ENCODE measurements around the gene SDSL. TPM values are rescaled to one million over a fixed set of nuclear protein-coding genes. Genes with fewer than 3 reads are reported as not detected.
A peak's percentile ranks its signal among the peaks of the same experiment; 100 is the strongest.

The SDSL gene
- total and polyA plus RNA-seq, 10 of the 15 experiments (the other 5 are each of a cell fraction or from before 2014, with no cell fraction given) = 0.18 to 4.4 (median 1.0) TPM

DNA sequence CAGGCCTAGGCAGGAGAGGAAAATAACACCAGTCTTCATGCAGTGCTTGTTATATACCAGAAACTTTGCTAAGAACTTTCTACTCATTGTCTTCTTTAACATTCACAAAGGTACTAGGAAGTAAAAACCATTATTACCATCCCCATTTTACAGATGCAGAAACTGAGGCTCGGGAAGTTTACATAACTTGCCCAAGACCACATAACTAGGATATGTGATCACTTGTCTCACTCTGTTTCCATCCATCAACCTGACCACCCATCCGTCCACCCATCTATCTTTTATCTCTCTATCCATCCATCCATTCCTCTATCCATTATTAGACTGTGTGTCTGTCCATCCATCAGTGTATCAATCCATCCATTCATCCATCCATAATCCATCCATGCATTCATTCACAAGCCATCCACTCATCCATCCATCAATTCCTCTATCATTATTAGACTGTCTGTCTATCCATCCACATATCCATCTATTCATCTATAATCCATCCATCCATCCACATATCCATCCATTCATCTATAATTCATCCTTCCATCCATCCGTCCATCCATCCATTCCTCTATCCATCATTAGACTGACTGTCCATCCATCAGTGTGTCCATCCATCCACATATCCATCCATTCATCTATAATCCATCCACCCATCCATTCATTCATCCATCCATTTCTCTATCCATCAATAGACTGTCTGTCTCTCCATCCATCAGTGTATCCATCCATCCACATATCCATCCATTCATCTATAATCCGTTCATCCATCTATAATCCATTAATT is 16.5 kb downstream of the SDSL start:
- peak; percentile 13 for FAIRE-seq
- H3K36me3 ChIP-seq (ENCODE audit: control insufficient read depth in 2 of 2, insufficient read depth in 2 of 2, low read length in 1 of 2) = no peaks in the 10 kb centered on the region
- H3K4me1 ChIP-seq (ENCODE audit: control insufficient read depth, insufficient read depth, low read length) = no peaks in the 10 kb centered on the region
- SMC1A ChIA-PET (ENCODE audit: uncharacterized antibody, unreplicated experiment) = no interaction called here
- no peaks in the 10 kb centered on the region; the same call in 1 of the 2 replicates for H4K20me1 ChIP-seq (ENCODE audit: control insufficient read depth, insufficient read depth)
- TF ChIP-seq ZNF622 (IDR thresholded peaks at IDR 0.05) (no peak), SIX5 (IDR thresholded peaks at IDR 0.05; ENCODE audit: low read depth, low read length, severe bottlenecking) (no peak), BCL11A (IDR thresholded peaks at IDR 0.05; ENCODE audit: low read depth, low read length) (no peak), RAD21 (IDR thresholded peaks at IDR 0.05; ENCODE audit: insufficient read depth, low read depth, low read length) (no peak), SIN3A (IDR thresholded peaks at IDR 0.05; ENCODE audit: low read depth, low read length) (no peak), DPF2 (IDR thresholded peaks at IDR 0.05) (no peak), ZZZ3 (IDR thresholded peaks at IDR 0.05; ENCODE audit: control insufficient read depth, insufficient read length, low read depth) (no peak), POLR2AphosphoS5 (IDR thresholded peaks at IDR 0.05; ENCODE audit: low read length) (no peak)
- TF ChIP-seq, protein P1, sequence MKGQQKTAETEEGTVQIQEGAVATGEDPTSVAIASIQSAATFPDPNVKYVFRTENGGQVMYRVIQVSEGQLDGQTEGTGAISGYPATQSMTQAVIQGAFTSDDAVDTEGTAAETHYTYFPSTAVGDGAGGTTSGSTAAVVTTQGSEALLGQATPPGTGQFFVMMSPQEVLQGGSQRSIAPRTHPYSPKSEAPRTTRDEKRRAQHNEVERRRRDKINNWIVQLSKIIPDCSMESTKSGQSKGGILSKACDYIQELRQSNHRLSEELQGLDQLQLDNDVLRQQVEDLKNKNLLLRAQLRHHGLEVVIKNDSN (IDR thresholded peaks at IDR 0.05; ENCODE audit: borderline replicate concordance, extremely low read length, insufficient read depth, low read depth, low read length) = no peak
- no peak overlapping the region for H3K4me3 ChIP-seq
- BruUV-seq (replicated peaks) = no TSS peak
- no peak overlapping the region for H3K9ac ChIP-seq (ENCODE audit: control insufficient read depth, insufficient read depth, low read length)
- POLR2A ChIA-PET = no interaction called here
- peaks cover 2 to 9% of the 10 kb centered on the region in 2 experiments; a peak in 3 of 4 replicates for H3K27me3 ChIP-seq (replicated peaks in 1 of 2; ENCODE audit: control insufficient read depth in 2 of 2, insufficient read depth in 2 of 2, low read length in 1 of 2)
- no peak overlapping the region for H3K4me2 ChIP-seq (ENCODE audit: control insufficient read depth, insufficient read depth)
- no peak for ATAC-seq
- RAD21 ChIA-PET (ENCODE audit: unreplicated experiment) = no interaction called here
- H2AFZ ChIP-seq (ENCODE audit: control insufficient read depth, low read depth, low read length) = no peak overlapping the region
- intact Hi-C loops (cut with micrococcal nuclease; ENCODE audit: unreplicated experiment) = loop anchor here (10.0 kb wide), 1 partner anchor 476 kb away; no protein-coding TSS in a partner anchor
- H3K27ac ChIP-seq (ENCODE audit: control insufficient read depth, insufficient read depth) = no peak overlapping the region
- CTCF ChIA-PET = no interaction called here
- no peaks in the 10 kb centered on the region for H3K9me3 ChIP-seq (replicated peaks; ENCODE audit: control insufficient read depth, insufficient read depth, low read length)
- DNase-seq (ENCODE audit: low read depth, low spot score) = no peak
- in situ Hi-C loops (cut with MboI) = loop anchor here (10.0 kb wide), 1 partner anchor 476 kb away; no protein-coding TSS in a partner anchor
- no peaks in the 10 kb centered on the region for H3K79me2 ChIP-seq (ENCODE audit: control insufficient read depth, insufficient read depth, low read length)
- 0% methylated on average over 4 of the region's 4 CpGs for WGBS (ENCODE audit: insufficient coverage, insufficient replicate concordance, low lambda C conversion rate, missing lambda C conversion rate)
